Nasal cavity respiratory epithelium epithelial cell of viscerocranial mucosa (primary cell): ENCODE measurements around the gene COL26A1. TPM values are rescaled to one million over a fixed set of nuclear protein-coding genes. Genes with fewer than 3 reads are reported as not detected.

Experiments used
- total RNA-seq: library from RNA; depleted of rRNA; stranded (reverse); fragments of >200 nt; gene quantifications from 2 replicates; pipeline ENCODE4 v1.2.3, GENCODE V29; 2014

COL26A1 gene
- not detected in 2 replicates for total RNA-seq

GRCh38 chr7:101362334-101363195, at the start of gene COL26A1:
TSS of gene COL26A1 (plus strand) at chr7:101362875. CDS start at chr7:101363033, 158 bp downstream.

GRCh38 chr7:101321491-101322401, 40.9 kb upstream of the COL26A1 start, which contains the start of gene IFT22:
TSS of gene IFT22 (minus strand) at chr7:101321812. CDS start at chr7:101321709, 103 bp downstream.

Other genes with a start within 250 kb of the COL26A1 start
- gene SERPINE1, start 235.8 kb upstream of the COL26A1 start, total RNA-seq = 18.5 and 176 TPM in 2 replicates
- gene AP1S1, start 208.4 kb upstream of the COL26A1 start, total RNA-seq = 107 and 116 TPM in 2 replicates
- gene VGF, start 197.3 kb upstream of the COL26A1 start, total RNA-seq = under 0.01 and 0.34 TPM in 2 replicates
- gene NAT16, start 182.6 kb upstream of the COL26A1 start, total RNA-seq = not detected in 2 replicates
- not detected in 2 replicates for gene MOGAT3, start 161.8 kb upstream of the COL26A1 start, total RNA-seq
- gene PLOD3, start 145.3 kb upstream of the COL26A1 start, total RNA-seq = 33.5 and 74.0 TPM in 2 replicates
- gene ZNHIT1, start 144.7 kb upstream of the COL26A1 start, total RNA-seq = 47.1 and 63.2 TPM in 2 replicates
- 2.4 and 5.1 TPM in 2 replicates for gene CLDN15, start 125.1 kb upstream of the COL26A1 start, total RNA-seq
- gene FIS1, start 117.8 kb upstream of the COL26A1 start, total RNA-seq = 104 and 109 TPM in 2 replicates
- 6.8 and 16.3 TPM in 2 replicates for gene IFT22, start 41.1 kb upstream of the COL26A1 start, total RNA-seq